H9 (cell line): ENCODE results near the gene ARHGAP26. TPM values are rescaled to one million over a fixed set of nuclear protein-coding genes. Genes with fewer than 3 reads are reported as not detected.

Experiments
- DNase-seq: peaks from one replicate; pipeline ENCODE4 v3.0.0-alpha.2; 2017
- H2AFZ ChIP-seq: one replicate; pipeline ENCODE4 v1.6.1; 2013; ENCODE audit warnings: mild to moderate bottlenecking, low read length, control low read depth, moderate library complexity
- H2AK5ac ChIP-seq: 2 replicates; pipeline ENCODE4 v1.6.1; 2013; ENCODE audit warnings: low read length, control low read depth, mixed read lengths; ENCODE audit not compliant: insufficient read length
- H2BK120ac ChIP-seq: one replicate; pipeline ENCODE4 v1.6.1; 2013; ENCODE audit warnings: low read depth, mild to moderate bottlenecking, low read length, control low read depth, inconsistent platforms; ENCODE audit not compliant: poor library complexity, severe bottlenecking
- H2BK12ac ChIP-seq: 2 replicates; pipeline ENCODE4 v1.6.1; 2013; ENCODE audit warnings: low read length, control low read depth, mixed read lengths, low read depth; ENCODE audit not compliant: insufficient read length
- H2BK15ac ChIP-seq: 2 replicates; pipeline ENCODE4 v1.6.1; 2013; ENCODE audit warnings: low read depth, low read length, control low read depth
- H2BK20ac ChIP-seq: one replicate; pipeline ENCODE4 v1.6.1; 2013; ENCODE audit warnings: low read depth, mild to moderate bottlenecking, low read length, control low read depth, inconsistent platforms; ENCODE audit not compliant: poor library complexity, severe bottlenecking
- H2BK5ac ChIP-seq: 2 replicates; pipeline ENCODE4 v1.6.1; 2013; ENCODE audit warnings: low read length, control low read depth, mixed read lengths; ENCODE audit not compliant: insufficient read length
- H3K14ac ChIP-seq: 2 replicates; pipeline ENCODE4 v1.6.1; 2013; ENCODE audit warnings: low read length, control low read depth; ENCODE audit not compliant: insufficient read depth
- H3K18ac ChIP-seq: 2 replicates; pipeline ENCODE4 v1.6.1; 2013; ENCODE audit warnings: low read depth, mild to moderate bottlenecking, mixed read lengths, low read length, control low read depth; ENCODE audit not compliant: insufficient read length
- H3K23ac ChIP-seq: 2 replicates; pipeline ENCODE4 v1.6.1; 2013; ENCODE audit warnings: low read length, control low read depth, mixed read lengths, low read depth; ENCODE audit not compliant: insufficient read length
- H3K23me2 ChIP-seq: 2 replicates; pipeline ENCODE4 v1.6.1; 2013; ENCODE audit warnings: low read depth, mild to moderate bottlenecking, mixed read lengths, low read length, control low read depth; ENCODE audit not compliant: insufficient read length, poor library complexity, severe bottlenecking
- H3K27ac ChIP-seq: 2 replicates; pipeline ENCODE4 v1.5.1; 2013; ENCODE audit warnings: low read length, control low read depth, mixed read lengths, low read depth; ENCODE audit not compliant: insufficient read length
- H3K27me3 ChIP-seq: 2 replicates; pipeline ENCODE4 v1.6.1; 2013; ENCODE audit warnings: low read length, control low read depth, inconsistent platforms; ENCODE audit not compliant: insufficient read depth
- H3K4ac ChIP-seq: 2 replicates; pipeline ENCODE4 v1.6.1; 2013; ENCODE audit warnings: low read depth, mild to moderate bottlenecking, control low read depth, inconsistent platforms, low read length, moderate library complexity
- H3K4me1 ChIP-seq: 2 replicates; pipeline ENCODE4 v1.6.1; 2013; ENCODE audit warnings: low read length, control low read depth, inconsistent platforms; ENCODE audit not compliant: insufficient read depth
- H3K4me2 ChIP-seq: 2 replicates; pipeline ENCODE4 v1.6.1; 2013; ENCODE audit warnings: low read length, control low read depth, mixed read lengths; ENCODE audit not compliant: insufficient read length, insufficient read depth
- H3K56ac ChIP-seq: 2 replicates; pipeline ENCODE4 v1.6.1; 2013; ENCODE audit warnings: low read depth, mild to moderate bottlenecking, mixed read lengths, low read length, control low read depth; ENCODE audit not compliant: insufficient read length
- H3K79me1 ChIP-seq: 2 replicates; pipeline ENCODE4 v1.6.1; 2013; ENCODE audit warnings: low read depth, mild to moderate bottlenecking, moderate library complexity, low read length, control low read depth, inconsistent platforms; ENCODE audit not compliant: insufficient read depth, poor library complexity, severe bottlenecking
- H3K79me2 ChIP-seq: 2 replicates; pipeline ENCODE4 v1.6.1; 2013; ENCODE audit warnings: low read length, control low read depth, inconsistent platforms; ENCODE audit not compliant: insufficient read depth
- H3K9ac ChIP-seq: 2 replicates; pipeline ENCODE4 v1.6.1; 2013; ENCODE audit warnings: low read length, control low read depth, mixed read lengths; ENCODE audit not compliant: insufficient read length; ENCODE audit errors: extremely low read depth
- H3K9me3 ChIP-seq: one replicate; pipeline ENCODE4 v1.6.1; 2013; ENCODE audit warnings: low read depth, low read length, inconsistent platforms; ENCODE audit not compliant: control insufficient read depth
- H3T11ph ChIP-seq: one replicate; pipeline ENCODE4 v1.6.1; 2013; ENCODE audit warnings: mild to moderate bottlenecking, low read length, control low read depth, inconsistent platforms
- H4K20me1 ChIP-seq: one replicate; pipeline ENCODE4 v1.6.1; 2013; ENCODE audit not compliant: control insufficient read depth, insufficient read length, insufficient read depth
- H4K5ac ChIP-seq: 2 replicates; pipeline ENCODE4 v1.6.1; 2013; ENCODE audit warnings: low read depth, mild to moderate bottlenecking, mixed read lengths, low read length, control low read depth; ENCODE audit not compliant: insufficient read length
- H4K8ac ChIP-seq: replicated peaks from 2 replicates; pipeline ENCODE4 v1.6.1; 2013; ENCODE audit warnings: low read length, control low read depth, mixed read lengths, low read depth; ENCODE audit not compliant: insufficient read length
- H4K91ac ChIP-seq: 2 replicates; pipeline ENCODE4 v1.6.1; 2013; ENCODE audit warnings: low read depth, mild to moderate bottlenecking, moderate library complexity, mixed read lengths, low read length, control low read depth; ENCODE audit not compliant: insufficient read length
- H3K27ac Mint-ChIP-seq, 3 experiments: 2 replicates in 2 of 3; 3 replicates in 1 of 3; pipeline ENCODE4 v1.8.0; 2020 to 2021; ENCODE audit warnings: mixed read lengths in 3 of 3, mild to moderate bottlenecking in 1 of 3, moderate library complexity in 1 of 3
- H3K27me3 Mint-ChIP-seq: 2 replicates; pipeline ENCODE4 v1.8.0; 2021; ENCODE audit warnings: low read depth, mild to moderate bottlenecking, moderate library complexity, mixed read lengths
- H3K36me3 Mint-ChIP-seq, 3 experiments: 2 replicates in 2 of 3; 3 replicates in 1 of 3; pipeline ENCODE4 v1.8.0; 2020 to 2021; ENCODE audit warnings: low read depth in 3 of 3, mixed read lengths in 3 of 3; ENCODE audit not compliant: insufficient read depth in 1 of 3
- H3K4me1 Mint-ChIP-seq, 2 experiments: 2 replicates each; pipeline ENCODE4 v1.8.0; 2020; ENCODE audit warnings: mixed read lengths in 2 of 2
- H3K4me3 Mint-ChIP-seq, 2 experiments: 2 replicates in 1 of 2; 3 replicates in 1 of 2; pipeline ENCODE4 v1.8.0; 2020 to 2021; ENCODE audit warnings: mild to moderate bottlenecking in 2 of 2, mixed read lengths in 2 of 2, moderate library complexity in 1 of 2
- H3K9me3 Mint-ChIP-seq, 2 experiments: 2 replicates in 1 of 2; 3 replicates in 1 of 2; pipeline ENCODE4 v1.8.0; 2020; ENCODE audit warnings: mild to moderate bottlenecking in 2 of 2, mixed read lengths in 2 of 2, moderate library complexity in 1 of 2
- CTCF ChIP-seq: fragments of 200-600 bp; sonication (generic); conservative IDR thresholded peaks from 3 replicates; pipeline ENCODE4 v1.8.0; 2021; ENCODE audit warnings: antibody characterized with exemption, mild to moderate bottlenecking
- whole genome bisulfite sequencing: extraction: QIAGEN DNeasy Blood & Tissue Kit; methylation state at CpG from one replicate; pipeline ENCODE4 v1.1.7; 2013; ENCODE audit warnings: missing lambda C conversion rate, low lambda C conversion rate, mixed read lengths; ENCODE audit not compliant: insufficient read length; ENCODE audit errors: extremely low coverage; 5-methylcytosine and 5-hydroxymethylcytosine counted together
- total RNA-seq: library from RNA; stranded (reverse); gene quantifications from 2 replicates; pipeline ENCODE4 v1.2.1, GENCODE V29; 2021

Gene ARHGAP26
- total RNA-seq, 1 experiment from 2014 or later = 13.8 TPM

GRCh38 chr5:143271431-143271830 is 501.3 kb downstream of the ARHGAP26 start:
- Histone ChIP-seq H4K20me1 (no peaks in the 10 kb centered on the region), H4K5ac (no peak overlapping the region), H3K18ac (no peak overlapping the region), H3K23ac (no peak overlapping the region), H3T11ph (no peak overlapping the region), H4K8ac (no peak overlapping the region), H2AFZ (no peak overlapping the region), H3K79me1 (no peaks in the 10 kb centered on the region), H2BK20ac (no peak overlapping the region), H2AK5ac (no peak overlapping the region), H3K56ac (no peak overlapping the region), H3K9me3 (no peaks in the 10 kb centered on the region), H3K4me2 (no peak overlapping the region), H3K9ac (no peak overlapping the region), H2BK120ac (no peak overlapping the region), H2BK12ac (no peak overlapping the region), H3K23me2 (no peaks in the 10 kb centered on the region), H2BK5ac (no peak overlapping the region), H4K91ac (no peak overlapping the region), H3K4ac (no peak overlapping the region), H3K27me3 (no peaks in the 10 kb centered on the region), H2BK15ac (no peak overlapping the region), H3K14ac (no peak overlapping the region), H3K27ac (no peak overlapping the region), H3K79me2 (no peaks in the 10 kb centered on the region), H3K4me1 (no peaks in the 10 kb centered on the region)
- peaks cover 21 to 32% of the 10 kb centered on the region in 2 experiments for H3K9me3 Mint-ChIP-seq
- WGBS = no CpG with 5 or more reads among the region's 2 CpGs
- no peaks in the 10 kb centered on the region for H3K27me3 Mint-ChIP-seq
- peaks cover 2 to 30% (median 19%) of the 10 kb centered on the region in 3 experiments; a peak in 5 of 7 replicates for H3K36me3 Mint-ChIP-seq
- H3K4me3 Mint-ChIP-seq = no peak overlapping the region
- DNase-seq = no peak
- no peaks in the 10 kb centered on the region for H3K4me1 Mint-ChIP-seq
- H3K27ac Mint-ChIP-seq = no peak overlapping the region
- TF ChIP-seq CTCF = no peak
